TTC549 (cell line): ENCODE results near the gene HLA-F.

ENCODE experiments used
- FAIRE-seq: peaks from 2 replicates; lab custom pipeline; 2012; peaks lifted over from hg19 to GRCh38; lab: Jason Lieb, UNC

The HLA-F gene

GRCh38 chr6:29763491-29764289, 40.5 kb downstream of the HLA-F start:
- no peak for FAIRE-seq

GRCh38 chr6:29764422-29765196, 41.4 kb downstream of the HLA-F start:
- FAIRE-seq: no peak

GRCh38 chr6:29769336-29769735, 46.1 kb downstream of the HLA-F start:
- FAIRE-seq: no peak

GRCh38 chr6:29770306-29770705, 47.1 kb downstream of the HLA-F start:
- FAIRE-seq: no peak

- no peak for FAIRE-seq
Observed at GRCh38 chr6:29776684-29777083, 53.5 kb downstream of the HLA-F start.
